ENCODE measurements around the gene KIF25.

KIF25 gene

DNA sequence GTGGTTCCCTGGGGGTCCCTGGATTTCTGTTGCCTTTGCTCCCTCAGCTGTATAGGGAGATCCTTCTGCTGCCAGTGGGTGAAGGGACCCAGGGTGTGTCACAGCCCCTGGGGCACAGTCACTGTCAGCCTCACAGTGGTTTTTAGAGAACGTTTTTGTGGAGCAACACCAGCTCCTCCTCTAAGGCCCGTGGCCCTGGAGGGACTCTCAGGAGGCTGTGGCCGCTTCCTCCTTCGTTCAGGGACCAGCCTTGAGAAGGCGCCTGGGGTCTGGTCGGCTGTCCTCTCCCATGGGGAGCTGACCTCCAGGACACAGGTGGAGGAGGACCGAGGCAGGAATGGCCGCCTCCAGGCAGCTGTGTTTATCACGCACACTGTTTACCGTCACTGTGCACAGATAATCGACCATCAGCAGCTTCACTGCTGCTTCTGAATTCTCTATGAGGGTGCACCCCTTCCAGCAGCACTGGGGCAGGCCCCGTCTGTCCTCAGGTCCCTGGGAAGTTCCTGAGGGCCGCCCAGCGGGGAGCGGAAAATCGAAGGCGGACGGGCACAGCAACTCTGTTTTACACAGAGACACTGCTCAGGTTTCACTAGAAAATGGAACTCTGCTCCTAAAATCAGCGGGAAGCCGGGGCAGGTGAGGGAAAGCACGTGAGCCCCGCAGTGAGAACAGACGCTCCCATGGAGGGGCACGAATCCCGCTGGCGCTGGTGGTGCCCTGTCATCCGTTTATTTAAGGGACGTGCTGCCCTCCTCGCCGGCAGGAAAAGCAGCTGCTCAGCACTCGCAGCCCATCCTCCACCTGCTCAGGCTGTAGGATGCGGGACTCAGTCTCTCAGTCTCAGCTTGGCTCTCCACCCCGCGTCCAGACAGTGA lies 92.0 kb downstream of the KIF25 start:
- no peak for DNase-seq (ENCODE audit: low read depth)

DNA sequence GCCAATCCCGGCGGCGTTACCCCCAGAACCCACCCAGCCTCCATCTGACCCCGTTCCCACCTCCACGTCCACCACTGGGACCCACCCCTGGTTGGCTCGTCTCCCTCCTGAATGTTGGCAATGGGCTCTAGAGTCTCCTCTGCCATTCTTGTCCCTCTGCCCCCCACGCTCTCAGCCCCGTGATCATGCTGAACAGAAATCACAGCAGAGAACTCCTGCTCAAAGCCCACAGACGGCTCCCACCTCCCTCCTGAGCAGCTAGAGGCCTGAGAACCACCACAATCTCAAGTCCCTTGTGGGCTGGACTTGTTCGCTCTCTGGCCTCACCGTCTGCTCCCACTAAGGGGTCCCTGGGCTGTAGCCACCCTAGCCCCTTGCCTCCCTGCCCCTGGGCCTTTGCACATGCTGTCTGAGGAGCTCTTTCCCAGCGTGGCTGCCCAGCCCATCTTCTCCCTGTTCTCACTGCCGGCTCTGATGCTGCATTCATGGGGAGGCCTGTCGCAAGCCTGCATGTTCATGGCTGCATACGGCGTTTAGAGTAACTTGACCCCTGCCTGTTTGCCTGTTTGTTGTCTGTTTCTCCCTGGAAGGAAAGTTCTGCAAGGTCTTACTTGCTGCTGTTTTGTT lies 92.7 kb downstream of the KIF25 start:
- no peak for DNase-seq (ENCODE audit: low read depth)

DNA sequence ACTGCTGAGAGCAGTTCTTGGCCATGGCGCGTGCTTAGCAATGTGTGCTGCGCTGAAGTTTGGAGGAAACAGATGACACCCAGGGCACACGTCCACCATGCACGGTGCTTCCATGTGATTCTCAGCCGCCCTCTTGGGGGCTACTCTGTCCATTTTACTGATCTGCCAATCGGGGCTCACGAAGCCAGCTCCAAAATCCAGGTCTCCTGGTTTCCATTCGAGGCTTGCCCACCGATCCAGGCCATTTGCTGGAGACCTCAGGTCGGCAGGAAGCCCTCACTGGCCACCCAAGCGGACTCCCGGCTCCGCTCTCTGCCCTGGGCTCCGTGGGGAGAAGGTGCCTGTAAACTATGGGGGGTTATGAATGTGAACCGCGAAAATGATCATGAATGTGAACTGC lies 93.2 kb downstream of the KIF25 start:
- DNase-seq (ENCODE audit: low read depth) = no peak

DNA sequence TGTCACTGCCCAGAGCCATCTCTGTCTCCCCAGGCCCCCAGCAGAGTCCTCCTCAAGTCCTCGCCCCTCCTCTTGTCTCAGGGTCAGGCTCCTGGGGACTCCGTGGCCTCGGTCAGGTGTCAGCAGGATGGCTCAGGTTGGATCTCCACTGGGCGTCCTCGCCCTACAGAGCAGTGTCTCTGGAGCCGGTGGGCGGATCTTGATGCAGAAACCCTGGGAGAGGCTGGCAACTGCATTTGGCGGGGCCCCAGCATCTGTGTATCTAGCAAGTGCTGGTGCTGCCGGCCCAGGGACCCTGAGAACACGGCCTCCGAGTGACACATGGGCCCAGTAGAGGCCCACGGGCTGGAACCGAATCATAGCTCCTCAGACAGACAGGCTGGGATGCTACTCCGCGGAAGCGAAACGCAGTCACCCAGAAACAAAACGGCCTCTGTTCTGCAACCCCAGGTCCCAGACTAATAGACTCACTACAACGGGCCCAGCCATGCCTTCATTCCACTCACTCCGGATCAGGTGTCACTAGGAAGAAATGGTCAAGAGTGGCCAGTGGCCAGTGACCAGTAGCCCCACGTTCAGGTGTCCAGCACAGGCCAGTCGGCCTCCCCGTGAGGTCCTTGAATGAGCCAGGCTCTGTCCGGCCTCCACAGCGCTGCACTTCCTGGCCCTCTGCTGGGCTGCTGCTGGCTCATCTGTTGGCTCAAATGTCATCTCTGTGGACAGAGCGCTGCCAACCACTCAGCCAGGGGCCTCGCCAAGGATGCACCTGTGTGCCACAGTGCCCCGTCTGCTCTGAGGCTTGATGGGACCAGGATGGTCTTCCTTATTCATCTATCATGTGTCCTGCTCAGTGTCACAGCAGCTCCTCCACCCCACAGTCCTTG lies 94.2 kb downstream of the KIF25 start:
- no peak for DNase-seq (ENCODE audit: low read depth)

- DNase-seq (ENCODE audit: low read depth) = no peak
Observed at GRCh38 chr6:168092541-168092940, 95.1 kb downstream of the KIF25 start.

- no peak for DNase-seq (ENCODE audit: low read depth)
Observed at GRCh38 chr6:168093071-168093505, 95.6 kb downstream of the KIF25 start.

DNA sequence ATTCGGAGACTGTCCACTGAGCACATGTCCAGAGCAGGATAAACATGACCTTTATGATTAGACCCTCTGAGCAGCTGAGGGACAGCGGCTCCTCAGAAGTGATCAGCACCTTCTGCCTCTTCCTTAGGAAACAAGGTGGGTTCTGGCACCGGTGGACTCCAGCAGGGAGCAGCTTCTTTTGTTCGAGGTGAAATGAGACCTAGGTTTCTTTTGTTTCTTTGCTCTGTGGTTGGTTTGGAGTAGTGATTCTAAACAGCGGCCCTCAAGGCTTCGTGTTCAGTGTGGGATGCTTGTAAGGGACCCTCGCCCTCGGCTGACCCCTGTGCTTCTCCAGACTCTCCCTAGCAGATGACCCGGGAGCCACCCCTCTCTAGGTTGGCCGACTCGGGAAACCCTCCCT lies 96.2 kb downstream of the KIF25 start:
- no peak for DNase-seq (ENCODE audit: low read depth)
